ENCODE measurements around the gene NFKBIE. TPM values are rescaled to one million over a fixed set of nuclear protein-coding genes. Genes with fewer than 3 reads are reported as not detected.

Gene NFKBIE
- total RNA-seq, 1 experiment from 2014 or later: 7.6 TPM

GRCh38 chr6:44276667-44277640 is 11.6 kb upstream of the NFKBIE start (continued):
- TF ChIP-seq, protein P1, sequence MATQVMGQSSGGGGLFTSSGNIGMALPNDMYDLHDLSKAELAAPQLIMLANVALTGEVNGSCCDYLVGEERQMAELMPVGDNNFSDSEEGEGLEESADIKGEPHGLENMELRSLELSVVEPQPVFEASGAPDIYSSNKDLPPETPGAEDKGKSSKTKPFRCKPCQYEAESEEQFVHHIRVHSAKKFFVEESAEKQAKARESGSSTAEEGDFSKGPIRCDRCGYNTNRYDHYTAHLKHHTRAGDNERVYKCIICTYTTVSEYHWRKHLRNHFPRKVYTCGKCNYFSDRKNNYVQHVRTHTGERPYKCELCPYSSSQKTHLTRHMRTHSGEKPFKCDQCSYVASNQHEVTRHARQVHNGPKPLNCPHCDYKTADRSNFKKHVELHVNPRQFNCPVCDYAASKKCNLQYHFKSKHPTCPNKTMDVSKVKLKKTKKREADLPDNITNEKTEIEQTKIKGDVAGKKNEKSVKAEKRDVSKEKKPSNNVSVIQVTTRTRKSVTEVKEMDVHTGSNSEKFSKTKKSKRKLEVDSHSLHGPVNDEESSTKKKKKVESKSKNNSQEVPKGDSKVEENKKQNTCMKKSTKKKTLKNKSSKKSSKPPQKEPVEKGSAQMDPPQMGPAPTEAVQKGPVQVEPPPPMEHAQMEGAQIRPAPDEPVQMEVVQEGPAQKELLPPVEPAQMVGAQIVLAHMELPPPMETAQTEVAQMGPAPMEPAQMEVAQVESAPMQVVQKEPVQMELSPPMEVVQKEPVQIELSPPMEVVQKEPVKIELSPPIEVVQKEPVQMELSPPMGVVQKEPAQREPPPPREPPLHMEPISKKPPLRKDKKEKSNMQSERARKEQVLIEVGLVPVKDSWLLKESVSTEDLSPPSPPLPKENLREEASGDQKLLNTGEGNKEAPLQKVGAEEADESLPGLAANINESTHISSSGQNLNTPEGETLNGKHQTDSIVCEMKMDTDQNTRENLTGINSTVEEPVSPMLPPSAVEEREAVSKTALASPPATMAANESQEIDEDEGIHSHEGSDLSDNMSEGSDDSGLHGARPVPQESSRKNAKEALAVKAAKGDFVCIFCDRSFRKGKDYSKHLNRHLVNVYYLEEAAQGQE (IDR thresholded peaks at IDR 0.05; ENCODE audit: low read depth): no peak
- no peak for TF ChIP-seq ELF1 (IDR thresholded peaks at IDR 0.05; ENCODE audit: borderline replicate concordance, low read depth)
- TF ChIP-seq CTCF (IDR thresholded peaks at IDR 0.05 in 2 of 3, conservative IDR thresholded peaks at IDR 0.05 in 1 of 3; ENCODE audit: borderline replicate concordance in 1 of 3, insufficient read depth in 1 of 3, low read depth in 2 of 3, low read length in 2 of 3): no peak
- TF ChIP-seq FOSL1 (IDR thresholded peaks at IDR 0.05; ENCODE audit: low read depth): no peak
- no peak for TF ChIP-seq ZNF274 (IDR thresholded peaks at IDR 0.05; ENCODE audit: low read depth, low read length)
- no peak for TF ChIP-seq POLR2AphosphoS5 (IDR thresholded peaks at IDR 0.05; ENCODE audit: low read depth, low read length)
- TF ChIP-seq SRF (IDR thresholded peaks at IDR 0.05; ENCODE audit: low read depth): no peak
- no peak for TF ChIP-seq EZH2phosphoT487 (IDR thresholded peaks at IDR 0.05; ENCODE audit: borderline replicate concordance)
- TF ChIP-seq EZH2 (IDR thresholded peaks at IDR 0.05): no peak
- TF ChIP-seq SP1 (IDR thresholded peaks at IDR 0.05; ENCODE audit: low read depth): no peak

Data from HCT116 (cell line).